ENCODE data around the gene GPR22. TPM values are rescaled to one million over a fixed set of nuclear protein-coding genes. Genes with fewer than 3 reads are reported as not detected.
A peak's percentile ranks its signal among the peaks of the same experiment; 100 is the strongest.

Gene GPR22
- total RNA-seq, 1 donor from 2014 or later: not detected

DNA sequence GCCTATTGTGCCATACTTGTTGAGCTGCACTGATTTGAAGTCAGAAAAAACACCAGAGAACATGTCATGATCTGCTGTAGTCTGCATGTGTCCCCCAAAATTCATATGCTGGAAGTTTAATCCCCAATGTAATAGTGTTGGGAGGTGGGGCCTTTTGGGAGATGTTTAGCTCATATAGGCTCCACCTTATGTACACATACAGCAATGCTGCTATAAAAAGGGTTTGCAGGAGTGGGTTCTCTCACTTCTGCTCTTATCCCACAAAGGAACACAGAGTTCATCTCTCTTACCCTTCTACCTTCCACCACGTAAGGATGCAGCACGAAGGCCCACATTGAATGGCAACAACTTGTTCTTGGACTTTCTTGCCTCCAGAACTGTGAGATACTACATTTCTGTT lies 23.0 kb downstream of the GPR22 start:
- Mint-ChIP-seq H3K27ac (no peak overlapping the region), H3K27me3 (ENCODE audit: insufficient read depth) (no peaks in the 10 kb centered on the region), H3K4me3 (no peak overlapping the region), H3K36me3 (ENCODE audit: low read depth) (peaks cover 4% of the 10 kb centered on the region), H3K9me3 (no peaks in the 10 kb centered on the region), H3K4me1 (ENCODE audit: low read depth) (no peaks in the 10 kb centered on the region)
- intact Hi-C loops (cut with micrococcal nuclease): no loop called here
- no peak for DNase-seq (ENCODE audit: low spot score)

DNA sequence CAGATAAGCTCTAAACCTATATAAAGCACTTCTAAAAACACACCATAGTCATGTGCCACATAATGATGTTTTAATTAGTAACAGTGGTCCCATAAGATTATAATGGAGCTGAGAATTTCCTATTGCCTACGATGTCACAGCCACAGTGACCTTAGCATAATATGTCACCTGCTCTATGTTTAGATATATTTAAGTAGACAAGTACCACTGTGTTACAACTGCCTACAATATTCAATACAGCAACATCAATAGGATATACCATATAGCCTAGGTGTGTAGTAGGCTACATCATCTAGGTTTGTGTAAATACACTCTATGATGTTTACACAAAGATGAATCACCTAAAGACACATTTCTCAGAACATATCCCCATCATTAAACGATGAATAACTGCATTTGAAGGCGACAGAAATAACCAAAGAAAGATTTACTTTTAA lies 24.5 kb downstream of the GPR22 start:
- Mint-ChIP-seq H3K27me3 (ENCODE audit: insufficient read depth) (no peaks in the 10 kb centered on the region), H3K4me3 (no peak overlapping the region), H3K4me1 (ENCODE audit: low read depth) (no peaks in the 10 kb centered on the region), H3K27ac (no peak overlapping the region), H3K9me3 (no peaks in the 10 kb centered on the region), H3K36me3 (ENCODE audit: low read depth) (peaks cover 4% of the 10 kb centered on the region)
- intact Hi-C loops (cut with micrococcal nuclease): no loop called here
- DNase-seq (ENCODE audit: low spot score): no peak

DNA sequence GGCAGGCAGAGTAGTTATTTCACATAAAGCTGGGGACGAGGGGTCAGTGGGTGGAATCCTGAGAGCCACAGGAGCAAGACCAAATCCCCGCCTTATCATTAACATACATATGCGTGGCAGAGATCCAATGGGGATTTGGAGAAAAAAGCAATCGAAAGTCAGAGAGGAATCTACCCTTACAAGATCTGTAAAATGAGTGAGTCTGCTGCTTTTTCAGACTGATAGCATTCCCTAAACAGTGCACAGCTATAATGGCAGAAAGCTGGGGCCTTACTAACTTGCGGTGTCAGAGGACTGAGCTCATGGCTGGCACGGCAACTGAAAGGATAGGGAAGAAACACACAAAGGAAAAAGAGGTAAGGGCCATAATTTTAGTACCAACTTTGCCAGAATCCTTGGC lies 25.0 kb downstream of the GPR22 start:
- Mint-ChIP-seq H3K27me3 (ENCODE audit: insufficient read depth) (no peaks in the 10 kb centered on the region), H3K9me3 (no peaks in the 10 kb centered on the region), H3K4me1 (ENCODE audit: low read depth) (no peaks in the 10 kb centered on the region), H3K4me3 (no peak overlapping the region), H3K27ac (no peak overlapping the region), H3K36me3 (ENCODE audit: low read depth) (peaks cover 4% of the 10 kb centered on the region)
- intact Hi-C loops (cut with micrococcal nuclease): no loop called here
- DNase-seq (ENCODE audit: low spot score): no peak

DNA sequence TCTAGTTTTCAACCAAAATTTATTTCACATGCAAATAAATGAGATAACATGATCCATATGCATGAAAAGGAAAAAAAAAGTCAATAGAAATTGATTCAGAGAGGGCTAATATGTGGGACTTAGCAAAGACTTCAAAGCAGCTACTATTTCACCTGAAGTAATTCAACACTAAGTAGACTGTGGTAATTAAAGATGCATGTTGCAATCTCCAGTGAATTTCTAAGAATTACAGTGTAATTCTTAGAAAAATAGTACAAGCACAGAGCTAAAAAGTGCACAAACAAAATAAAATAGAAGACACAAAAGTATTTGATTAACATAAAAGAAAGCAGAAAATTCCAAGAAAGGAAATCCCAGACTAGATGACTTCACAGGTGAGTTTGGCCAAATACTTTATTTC lies 25.7 kb downstream of the GPR22 start:
- no peak overlapping the region for H3K27ac Mint-ChIP-seq
- peaks cover 4% of the 10 kb centered on the region for H3K36me3 Mint-ChIP-seq (ENCODE audit: low read depth)
- H3K9me3 Mint-ChIP-seq: no peaks in the 10 kb centered on the region
- no peak overlapping the region for H3K4me3 Mint-ChIP-seq
- H3K4me1 Mint-ChIP-seq (ENCODE audit: low read depth): no peaks in the 10 kb centered on the region
- no peaks in the 10 kb centered on the region for H3K27me3 Mint-ChIP-seq (ENCODE audit: insufficient read depth)
- no peak for DNase-seq (ENCODE audit: low spot score)
- intact Hi-C loops (cut with micrococcal nuclease): no loop called here

DNA sequence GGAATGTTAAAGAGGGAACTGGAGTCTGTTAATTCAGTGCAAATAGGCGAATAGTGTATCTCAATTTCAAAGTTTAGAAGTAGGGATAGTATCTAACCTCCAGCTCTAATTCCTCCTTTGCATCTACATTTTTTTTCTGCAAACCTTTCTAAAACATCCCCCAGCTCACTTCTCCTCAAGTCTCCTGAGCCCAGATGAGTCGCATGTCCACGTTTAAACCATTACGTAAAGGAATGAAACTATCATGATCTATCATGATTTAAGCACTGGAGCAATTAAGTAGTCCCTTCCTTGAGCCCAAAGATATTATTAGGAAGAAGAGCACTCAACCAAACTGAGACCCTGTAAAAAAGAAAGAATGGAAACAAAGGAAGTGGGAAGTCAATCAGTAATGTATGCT lies 29.9 kb downstream of the GPR22 start:
- Mint-ChIP-seq H3K4me1 (ENCODE audit: low read depth) (no peaks in the 10 kb centered on the region), H3K27ac (no peak overlapping the region), H3K4me3 (no peak overlapping the region), H3K9me3 (no peaks in the 10 kb centered on the region), H3K27me3 (ENCODE audit: insufficient read depth) (no peaks in the 10 kb centered on the region), H3K36me3 (ENCODE audit: low read depth) (peaks cover 1% of the 10 kb centered on the region)
- intact Hi-C loops (cut with micrococcal nuclease): no loop called here
- no peak for DNase-seq (ENCODE audit: low spot score)

DNA sequence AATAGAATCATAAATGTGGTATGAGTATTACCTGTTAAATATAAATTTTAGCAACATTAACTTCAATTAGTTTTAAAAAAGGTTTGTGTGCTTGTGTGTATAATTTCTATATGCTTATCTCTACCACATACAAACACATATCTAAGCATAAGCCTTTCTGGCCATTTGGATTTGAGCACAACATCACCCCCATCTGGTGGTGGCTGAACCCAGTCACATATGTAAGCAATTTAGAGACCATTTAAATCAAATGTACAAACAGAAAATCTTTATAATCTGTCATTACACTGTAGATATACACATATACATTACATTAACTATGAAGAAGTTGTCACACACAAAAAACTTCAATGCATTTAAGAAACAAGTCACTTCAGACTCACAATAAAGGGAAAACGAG lies 31.7 kb downstream of the GPR22 start:
- no peaks in the 10 kb centered on the region for H3K27me3 Mint-ChIP-seq (ENCODE audit: insufficient read depth)
- H3K27ac Mint-ChIP-seq: no peak overlapping the region
- H3K4me3 Mint-ChIP-seq: no peak overlapping the region
- peaks cover 8% of the 10 kb centered on the region for H3K36me3 Mint-ChIP-seq (ENCODE audit: low read depth)
- no peak for DNase-seq (ENCODE audit: low spot score)
- intact Hi-C loops (cut with micrococcal nuclease): loop anchor here (1.0 kb wide), 3 partner anchors 38 to 354 kb away; no protein-coding TSS in a partner anchor
- H3K9me3 Mint-ChIP-seq: no peaks in the 10 kb centered on the region
- H3K4me1 Mint-ChIP-seq (ENCODE audit: low read depth): peaks cover 9% of the 10 kb centered on the region

DNA sequence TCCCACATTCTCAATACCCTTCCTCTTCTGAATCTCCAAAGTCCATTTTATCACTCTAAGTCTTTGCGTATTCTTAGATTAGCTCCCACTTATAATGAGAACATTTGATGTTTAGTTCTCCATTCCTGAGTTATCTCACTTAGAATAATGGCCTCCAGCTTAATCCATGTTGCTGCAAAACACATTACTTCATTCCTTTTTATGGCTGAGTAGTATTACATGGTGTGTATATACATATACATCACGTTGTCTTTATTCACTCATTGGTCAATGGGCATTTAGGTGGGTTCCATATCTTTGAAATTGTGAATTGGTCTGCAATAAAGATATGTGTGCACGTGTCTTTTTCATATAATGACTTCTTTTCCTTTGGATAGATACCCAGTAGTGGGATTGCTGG lies 32.3 kb downstream of the GPR22 start:
- peaks cover 8% of the 10 kb centered on the region for H3K36me3 Mint-ChIP-seq (ENCODE audit: low read depth)
- H3K27ac Mint-ChIP-seq: no peak overlapping the region

DNA sequence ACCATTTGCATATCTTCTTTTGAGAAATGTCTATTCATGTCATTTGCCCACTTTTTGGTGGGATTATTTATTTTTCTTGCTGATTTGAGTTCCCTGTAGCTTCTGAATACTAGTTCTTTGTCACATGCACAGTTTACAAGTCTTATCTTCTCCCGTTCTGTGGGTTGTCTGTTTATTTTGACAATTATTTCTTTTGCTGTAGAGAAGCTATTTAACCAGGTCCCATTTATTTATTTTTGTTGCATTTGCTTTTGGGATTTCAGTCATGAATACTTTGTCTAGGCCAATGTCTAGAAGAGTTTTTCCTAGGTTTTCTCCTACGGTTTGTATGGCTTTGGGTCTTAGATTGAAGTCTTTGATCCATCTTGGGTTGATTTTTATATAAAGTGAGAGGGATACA lies 32.9 kb downstream of the GPR22 start:
- H3K4me1 Mint-ChIP-seq (ENCODE audit: low read depth): peaks cover 14% of the 10 kb centered on the region
- DNase-seq (ENCODE audit: low spot score): no peak
- H3K4me3 Mint-ChIP-seq: no peak overlapping the region
- intact Hi-C loops (cut with micrococcal nuclease): no loop called here
- no peaks in the 10 kb centered on the region for H3K27me3 Mint-ChIP-seq (ENCODE audit: insufficient read depth)
- no peaks in the 10 kb centered on the region for H3K9me3 Mint-ChIP-seq
- H3K27ac Mint-ChIP-seq: no peak overlapping the region
- peaks cover 10% of the 10 kb centered on the region for H3K36me3 Mint-ChIP-seq (ENCODE audit: low read depth)

More for the DNA sequence above, 32.3 kb downstream of the GPR22 start:
- H3K4me3 Mint-ChIP-seq: no peak overlapping the region
- DNase-seq (ENCODE audit: low spot score): no peak
- H3K27me3 Mint-ChIP-seq (ENCODE audit: insufficient read depth): no peaks in the 10 kb centered on the region
- peaks cover 14% of the 10 kb centered on the region for H3K4me1 Mint-ChIP-seq (ENCODE audit: low read depth)
- H3K9me3 Mint-ChIP-seq: no peaks in the 10 kb centered on the region
- intact Hi-C loops (cut with micrococcal nuclease): no loop called here

DNA sequence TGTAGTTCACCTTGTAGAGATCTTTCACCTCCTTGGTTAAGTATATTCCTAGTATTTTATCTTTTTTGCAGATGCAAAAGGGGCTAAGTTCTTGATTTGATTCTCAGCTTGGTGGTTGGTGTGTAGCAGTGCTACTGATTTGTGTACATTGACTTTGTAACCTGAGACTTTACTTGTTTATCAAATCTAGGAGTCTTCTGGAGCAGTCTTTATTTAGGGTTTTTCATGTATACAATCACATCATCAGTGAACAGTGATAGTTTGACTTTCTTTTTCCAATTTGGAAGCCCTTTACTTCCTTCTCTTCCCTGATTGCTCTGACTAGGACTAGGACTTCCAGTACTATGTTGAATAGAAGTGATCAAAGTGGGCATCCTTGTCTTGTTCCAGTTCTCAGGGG lies 33.8 kb downstream of the GPR22 start:
- Mint-ChIP-seq H3K36me3 (ENCODE audit: low read depth) (peaks cover 11% of the 10 kb centered on the region), H3K4me3 (no peak overlapping the region), H3K27me3 (ENCODE audit: insufficient read depth) (no peaks in the 10 kb centered on the region), H3K4me1 (ENCODE audit: low read depth) (peaks cover 14% of the 10 kb centered on the region), H3K27ac (no peak overlapping the region), H3K9me3 (no peaks in the 10 kb centered on the region)
- intact Hi-C loops (cut with micrococcal nuclease): no loop called here
- no peak for DNase-seq (ENCODE audit: low spot score)

DNA sequence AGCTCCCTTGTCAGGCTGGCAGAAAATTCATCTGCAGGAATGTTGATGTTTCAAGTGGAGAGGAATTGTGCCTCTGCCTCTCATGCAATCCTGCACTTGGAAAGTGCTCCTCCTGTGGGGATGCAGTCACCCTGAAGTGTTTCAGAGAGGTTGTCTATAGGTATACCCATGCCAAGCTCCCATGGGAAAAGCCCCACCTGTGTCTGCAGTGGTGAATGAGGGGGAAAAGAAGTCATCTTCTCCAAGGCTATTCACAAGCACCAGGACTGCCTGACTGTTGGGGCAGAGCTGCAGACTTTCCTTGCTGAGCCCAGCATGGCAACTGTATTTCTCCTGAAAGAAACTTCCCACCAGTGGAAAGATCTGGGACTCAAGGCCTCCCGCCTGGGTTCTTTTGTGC lies 35.5 kb downstream of the GPR22 start:
- H3K4me3 Mint-ChIP-seq: no peak overlapping the region
- H3K9me3 Mint-ChIP-seq: peaks cover 2% of the 10 kb centered on the region
- intact Hi-C loops (cut with micrococcal nuclease): no loop called here
- peaks cover 14% of the 10 kb centered on the region for H3K4me1 Mint-ChIP-seq (ENCODE audit: low read depth)
- no peak for DNase-seq (ENCODE audit: low spot score)
- no peaks in the 10 kb centered on the region for H3K27me3 Mint-ChIP-seq (ENCODE audit: insufficient read depth)
- no peak overlapping the region for H3K27ac Mint-ChIP-seq
- peaks cover 15% of the 10 kb centered on the region for H3K36me3 Mint-ChIP-seq (ENCODE audit: low read depth)

DNA sequence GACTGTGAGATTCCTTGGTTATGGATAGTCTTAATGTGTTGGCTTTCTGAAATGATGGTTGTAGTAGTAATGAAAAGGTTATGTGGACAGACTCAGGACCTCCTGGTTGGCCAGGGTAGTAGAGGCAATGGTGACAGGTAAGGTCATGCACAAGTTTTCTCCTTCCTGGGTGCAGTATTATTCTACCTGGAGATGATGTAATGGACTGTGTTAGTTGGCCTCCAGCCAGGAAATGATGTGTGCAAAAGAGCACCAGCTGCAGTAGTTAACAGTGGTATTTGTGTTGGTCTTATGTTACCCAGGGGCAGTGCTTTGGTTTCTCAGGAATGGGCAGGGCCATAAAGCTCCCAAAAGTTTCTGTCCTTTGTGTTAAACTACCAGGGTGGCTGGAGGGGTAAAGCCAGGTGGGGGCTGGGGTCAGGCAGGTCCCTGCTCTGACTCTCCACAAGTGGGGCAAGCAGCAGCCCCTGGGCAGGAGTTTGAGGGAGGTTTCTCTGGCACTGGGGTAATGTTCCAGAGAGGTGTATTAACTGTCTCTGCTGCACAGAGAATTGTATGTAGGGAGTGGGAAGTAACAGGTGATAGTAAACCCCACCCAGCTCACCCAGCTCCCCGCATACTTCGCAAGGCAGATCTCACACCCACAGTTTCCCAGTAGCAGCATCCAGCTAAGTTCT lies 36.3 kb downstream of the GPR22 start:
- peaks cover 14% of the 10 kb centered on the region for H3K4me1 Mint-ChIP-seq (ENCODE audit: low read depth)
- no peaks in the 10 kb centered on the region for H3K27me3 Mint-ChIP-seq (ENCODE audit: insufficient read depth)
- H3K9me3 Mint-ChIP-seq: peaks cover 6% of the 10 kb centered on the region
- H3K27ac Mint-ChIP-seq: peak overlapping the region; percentile 38
- peaks cover 18% of the 10 kb centered on the region for H3K36me3 Mint-ChIP-seq (ENCODE audit: low read depth)
- intact Hi-C loops (cut with micrococcal nuclease): no loop called here
- DNase-seq (ENCODE audit: low spot score): no peak
- H3K4me3 Mint-ChIP-seq: no peak overlapping the region

DNA sequence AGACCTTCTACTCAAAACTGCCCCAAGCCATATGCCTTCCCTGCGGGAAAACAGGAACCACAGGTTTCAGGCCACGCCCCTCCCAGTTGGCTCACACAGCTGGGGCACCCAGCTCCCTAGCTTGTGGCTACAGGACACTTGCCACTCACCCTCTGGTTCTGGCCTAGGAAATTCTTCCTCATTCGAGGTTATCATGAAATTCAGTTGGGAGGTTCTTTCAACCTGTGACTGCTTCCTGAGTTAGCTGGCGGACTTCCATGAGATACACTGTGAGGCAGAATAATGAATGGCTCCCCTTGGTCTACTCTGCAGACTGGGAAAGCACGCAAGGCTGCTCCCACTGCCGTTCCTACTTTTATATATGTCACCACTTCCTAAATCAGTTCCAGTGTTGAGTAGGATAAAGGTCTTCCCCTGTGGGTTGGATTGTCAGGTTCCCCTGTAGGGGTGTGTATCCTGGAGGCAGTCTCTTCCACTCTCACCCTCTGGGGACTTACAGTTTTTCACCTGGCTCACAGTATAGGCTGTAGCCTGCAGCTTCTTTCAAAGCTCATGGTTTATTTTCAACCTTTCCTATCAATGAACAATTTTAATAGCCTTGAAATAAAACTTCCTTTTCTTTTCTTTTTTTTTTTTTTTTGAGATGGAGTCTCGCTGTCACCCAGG lies 37.0 kb downstream of the GPR22 start:
- Mint-ChIP-seq H3K4me1 (ENCODE audit: low read depth) (peaks cover 14% of the 10 kb centered on the region), H3K36me3 (ENCODE audit: low read depth) (peaks cover 18% of the 10 kb centered on the region), H3K27ac (no peak overlapping the region), H3K9me3 (peaks cover 6% of the 10 kb centered on the region), H3K27me3 (ENCODE audit: insufficient read depth) (no peaks in the 10 kb centered on the region), H3K4me3 (no peak overlapping the region)
- intact Hi-C loops (cut with micrococcal nuclease): no loop called here
- DNase-seq (ENCODE audit: low spot score): no peak
